Measurements from ENCODE around the gene PLD3.

Gene PLD3

DNA sequence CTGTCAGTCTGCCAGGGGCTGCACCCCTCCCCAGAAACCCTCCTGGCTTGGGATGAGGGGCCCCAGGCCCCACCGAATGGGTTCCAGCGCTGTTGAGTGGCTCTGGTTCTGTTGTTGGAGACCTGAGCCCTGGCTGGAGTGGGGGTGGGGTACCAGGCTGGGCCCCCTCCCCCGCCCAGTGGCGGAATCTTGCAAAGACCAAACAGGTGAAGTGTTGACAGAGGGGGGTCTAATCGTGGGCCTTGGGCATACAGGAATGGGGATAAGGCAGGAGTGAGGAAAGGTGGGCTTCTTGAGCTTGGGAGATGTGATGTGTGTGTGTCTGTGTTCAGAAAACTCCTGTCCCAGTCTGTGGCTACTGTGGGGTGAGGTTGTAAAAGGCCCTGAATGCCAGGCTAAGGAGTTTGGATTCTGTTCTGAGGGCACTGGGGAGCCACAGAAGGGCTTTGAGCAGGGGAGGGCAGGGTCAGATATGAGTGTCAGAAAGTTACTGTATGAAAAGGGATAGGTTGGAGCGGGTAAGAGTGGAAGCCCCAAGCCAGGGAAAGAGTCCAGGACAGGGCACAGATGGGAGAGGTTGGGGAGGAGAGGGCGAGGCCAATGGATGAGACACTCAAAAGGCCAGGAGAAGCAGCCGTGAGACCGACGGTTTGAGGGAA lies 41.7 kb downstream of the PLD3 start, which contains the start of gene HIPK4:
HIPK4 (minus strand) TSS at position 98 of the 659 bp plus-strand sequence. CDS start 279 bp downstream, outside the sequence.
- ChIA-PET POLR2A (no interaction called here), CTCF (interaction anchor here (1.2 kb wide), 1 partner anchor 11 kb away, joined by 3 read pairs; no protein-coding TSS in a partner anchor)
- no peak for DNase-seq (ENCODE audit: extremely low spot score)
- TF ChIP-seq, protein P1, sequence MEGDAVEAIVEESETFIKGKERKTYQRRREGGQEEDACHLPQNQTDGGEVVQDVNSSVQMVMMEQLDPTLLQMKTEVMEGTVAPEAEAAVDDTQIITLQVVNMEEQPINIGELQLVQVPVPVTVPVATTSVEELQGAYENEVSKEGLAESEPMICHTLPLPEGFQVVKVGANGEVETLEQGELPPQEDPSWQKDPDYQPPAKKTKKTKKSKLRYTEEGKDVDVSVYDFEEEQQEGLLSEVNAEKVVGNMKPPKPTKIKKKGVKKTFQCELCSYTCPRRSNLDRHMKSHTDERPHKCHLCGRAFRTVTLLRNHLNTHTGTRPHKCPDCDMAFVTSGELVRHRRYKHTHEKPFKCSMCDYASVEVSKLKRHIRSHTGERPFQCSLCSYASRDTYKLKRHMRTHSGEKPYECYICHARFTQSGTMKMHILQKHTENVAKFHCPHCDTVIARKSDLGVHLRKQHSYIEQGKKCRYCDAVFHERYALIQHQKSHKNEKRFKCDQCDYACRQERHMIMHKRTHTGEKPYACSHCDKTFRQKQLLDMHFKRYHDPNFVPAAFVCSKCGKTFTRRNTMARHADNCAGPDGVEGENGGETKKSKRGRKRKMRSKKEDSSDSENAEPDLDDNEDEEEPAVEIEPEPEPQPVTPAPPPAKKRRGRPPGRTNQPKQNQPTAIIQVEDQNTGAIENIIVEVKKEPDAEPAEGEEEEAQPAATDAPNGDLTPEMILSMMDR (IDR thresholded peaks at IDR 0.05; ENCODE audit: control extremely low read depth, extremely low read depth, low read depth, missing control alignments): no peak

DNA sequence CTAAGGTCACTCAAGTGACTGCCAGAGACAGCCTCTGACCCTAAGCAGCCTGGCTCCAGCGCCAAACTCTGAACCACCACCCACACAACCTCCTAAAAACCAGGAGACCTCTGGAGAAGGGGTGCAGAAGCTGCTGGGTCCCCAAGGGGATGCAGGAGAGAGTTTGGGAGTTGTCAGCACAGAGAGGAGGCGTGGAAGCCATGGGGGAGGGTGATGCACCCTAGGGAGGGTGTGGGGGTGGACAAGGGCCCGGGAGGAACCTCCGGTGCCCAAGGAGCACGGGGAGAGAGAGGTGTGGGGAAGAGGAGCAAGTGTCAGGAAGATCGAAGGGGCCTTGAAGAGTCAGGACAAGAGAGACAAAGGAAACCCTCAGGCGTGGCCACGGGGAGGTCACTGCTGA lies 43.6 kb downstream of the PLD3 start:
- DNase-seq (ENCODE audit: extremely low spot score): no peak
- TF ChIP-seq, protein P1 (IDR thresholded peaks at IDR 0.05; ENCODE audit: control extremely low read depth, extremely low read depth, low read depth, missing control alignments): no peak
- ChIA-PET CTCF (no interaction called here), POLR2A (no interaction called here)

DNA sequence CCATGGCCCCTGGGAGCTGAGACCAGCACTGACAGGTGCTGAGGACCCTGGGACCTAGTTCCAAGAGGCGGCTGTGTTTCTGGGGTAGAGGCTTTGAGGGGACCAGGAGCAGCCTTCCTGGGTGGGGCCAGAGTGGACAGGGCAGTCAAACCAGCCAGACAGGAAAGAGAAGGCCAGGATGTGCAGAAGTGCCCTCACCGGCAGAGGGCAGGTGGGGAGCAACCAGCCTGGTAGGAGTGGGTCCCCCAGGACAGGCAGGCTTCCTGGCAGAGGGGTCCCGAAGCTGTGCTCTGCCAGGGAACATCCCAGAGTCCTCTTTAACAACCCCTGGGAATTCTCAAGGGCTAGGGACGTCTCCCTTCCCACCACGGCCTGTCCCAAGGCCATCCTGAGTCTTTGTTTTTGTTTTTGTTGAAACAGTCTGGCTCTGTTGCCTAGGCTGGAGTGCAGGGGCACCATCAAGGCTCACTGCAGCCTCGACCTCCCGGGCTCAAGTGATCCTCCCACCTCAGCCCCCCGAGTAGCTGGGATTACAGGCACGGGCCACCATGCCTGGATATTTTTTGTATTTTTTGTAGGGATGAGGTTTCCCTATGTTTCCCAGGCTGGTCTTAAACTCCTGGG lies 44.5 kb downstream of the PLD3 start:
- TF ChIP-seq, protein P1 (IDR thresholded peaks at IDR 0.05; ENCODE audit: control extremely low read depth, extremely low read depth, low read depth, missing control alignments): no peak
- ChIA-PET CTCF (no interaction called here), POLR2A (no interaction called here)
- no peak for DNase-seq (ENCODE audit: extremely low spot score)

DNA sequence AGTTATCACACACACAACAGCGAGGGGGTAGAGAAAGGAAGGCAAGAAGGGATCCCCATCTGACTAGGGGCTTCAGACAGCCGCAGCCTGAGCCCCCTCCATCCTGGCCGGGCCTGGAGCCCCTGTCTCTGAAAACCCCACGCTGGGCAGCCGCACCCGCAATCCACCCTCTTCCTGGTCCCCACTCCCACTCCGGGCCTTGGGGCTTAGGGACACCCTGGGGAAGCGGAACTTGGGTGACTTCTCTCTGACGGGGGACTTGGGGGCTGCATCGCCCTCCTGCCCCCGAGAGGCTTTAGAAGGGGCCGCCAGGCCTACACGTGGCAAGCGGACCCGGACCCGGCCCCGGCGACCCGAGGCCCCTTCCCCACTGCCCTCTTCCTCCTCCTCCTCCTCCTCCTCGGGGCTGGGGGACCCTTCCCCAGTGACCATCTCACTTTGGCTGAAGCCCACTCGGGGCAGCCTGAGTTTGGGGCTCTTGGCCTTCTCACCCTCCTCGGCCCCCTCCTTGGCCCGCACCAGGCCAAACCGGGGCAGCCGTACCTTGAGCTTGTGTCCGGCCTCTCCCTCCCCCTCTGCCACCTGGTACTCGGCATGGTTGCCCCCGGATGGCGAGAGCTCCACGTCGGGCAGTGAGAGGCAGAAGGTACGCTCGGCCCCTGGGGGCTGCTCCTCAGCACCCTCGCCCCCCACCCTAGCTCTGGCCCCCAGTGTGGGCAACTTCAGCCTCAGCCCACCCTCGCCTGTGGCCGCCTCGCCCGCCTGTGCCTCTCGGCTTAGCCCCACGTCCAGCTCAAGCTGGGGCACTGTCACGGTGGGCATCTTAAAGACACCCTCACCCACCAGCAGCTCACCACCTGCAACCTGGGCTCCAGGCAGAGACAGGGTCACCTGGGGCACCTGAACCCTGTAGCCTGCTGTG lies 45.7 kb downstream of the PLD3 start:
- TF ChIP-seq, protein P1 (IDR thresholded peaks at IDR 0.05; ENCODE audit: control extremely low read depth, extremely low read depth, low read depth, missing control alignments): no peak
- ChIA-PET POLR2A (interaction anchor here (0.8 kb wide), 1 partner anchor 9 kb away, joined by 3 read pairs; no protein-coding TSS in a partner anchor), CTCF (interaction anchor here (1.6 kb wide), 1 partner anchor 70 kb away, joined by 6 read pairs; no protein-coding TSS in a partner anchor)
- no peak for DNase-seq (ENCODE audit: extremely low spot score)

DNA sequence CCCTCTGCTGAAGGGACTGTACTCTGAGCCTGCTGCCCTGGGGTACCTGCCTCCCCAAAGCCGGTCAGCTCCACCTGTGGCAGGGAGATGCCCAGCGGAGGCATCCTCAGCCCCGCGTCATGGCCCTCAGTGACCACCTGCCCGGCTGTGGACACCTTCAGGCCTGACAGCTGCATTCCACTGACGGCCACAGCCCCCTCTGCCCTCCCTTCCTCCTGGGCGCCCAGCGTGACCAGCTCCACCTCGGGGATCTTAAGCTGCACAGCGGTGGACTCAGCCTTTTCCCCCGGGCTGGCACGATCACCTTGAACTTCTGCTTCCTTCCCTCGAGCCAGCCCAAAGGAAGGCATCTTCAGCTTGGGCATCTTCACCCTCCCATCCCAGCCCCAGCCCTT lies 46.3 kb downstream of the PLD3 start:
- TF ChIP-seq, protein P1 (IDR thresholded peaks at IDR 0.05; ENCODE audit: control extremely low read depth, extremely low read depth, low read depth, missing control alignments): no peak
- DNase-seq (ENCODE audit: extremely low spot score): no peak
- ChIA-PET CTCF (interaction anchor here (1.6 kb wide), 1 partner anchor 70 kb away, joined by 6 read pairs; no protein-coding TSS in a partner anchor), POLR2A (interaction anchor here (0.8 kb wide), 1 partner anchor 8 kb away, joined by 3 read pairs; no protein-coding TSS in a partner anchor)

DNA sequence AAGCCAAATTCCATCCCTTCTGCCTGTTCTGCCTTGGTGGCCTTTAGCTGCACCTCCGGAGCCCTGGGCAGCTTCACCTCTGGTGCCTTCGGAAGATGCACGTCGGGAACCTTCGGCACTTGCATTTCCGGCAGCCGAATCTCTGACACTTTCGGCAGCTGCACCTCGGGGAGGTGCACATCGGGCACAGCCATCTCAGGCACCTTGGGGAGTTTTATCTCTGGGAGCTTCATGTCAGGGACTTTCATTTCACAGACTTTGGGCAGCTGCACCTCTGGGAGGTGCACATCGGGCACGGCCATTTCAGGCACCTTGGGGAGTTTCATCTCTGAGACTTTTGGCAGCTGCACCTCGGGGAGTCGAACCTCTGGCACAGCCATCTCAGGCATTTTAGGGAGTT lies 47.5 kb downstream of the PLD3 start:
- DNase-seq (ENCODE audit: extremely low spot score): no peak
- CTCF ChIA-PET: interaction anchor here (1.3 to 1.7 kb wide), 2 partner anchors 47 to 69 kb away, joined by 3 to 4 read pairs; partner anchors contain the start of gene BLVRB
- TF ChIP-seq, protein P1 (IDR thresholded peaks at IDR 0.05; ENCODE audit: control extremely low read depth, extremely low read depth, low read depth, missing control alignments): no peak
- POLR2A ChIA-PET: interaction anchor here (0.8 kb wide), 1 partner anchor 8 kb away, joined by 3 read pairs; no protein-coding TSS in a partner anchor
